H9 (cell line): ENCODE results near the gene NEURL1. TPM values are rescaled to one million over a fixed set of nuclear protein-coding genes. Genes with fewer than 3 reads are reported as not detected.

ENCODE experiments used
- DNase-seq: peaks from one replicate; pipeline ENCODE4 v3.0.0-alpha.2; 2017
- H2AFZ ChIP-seq: one replicate; pipeline ENCODE4 v1.6.1; 2013; ENCODE audit warnings: mild to moderate bottlenecking, low read length, control low read depth, moderate library complexity
- H2AK5ac ChIP-seq: 2 replicates; pipeline ENCODE4 v1.6.1; 2013; ENCODE audit warnings: low read length, control low read depth, mixed read lengths; ENCODE audit not compliant: insufficient read length
- H2BK120ac ChIP-seq: one replicate; pipeline ENCODE4 v1.6.1; 2013; ENCODE audit warnings: low read depth, mild to moderate bottlenecking, low read length, control low read depth, inconsistent platforms; ENCODE audit not compliant: poor library complexity, severe bottlenecking
- H2BK12ac ChIP-seq: 2 replicates; pipeline ENCODE4 v1.6.1; 2013; ENCODE audit warnings: low read length, control low read depth, mixed read lengths, low read depth; ENCODE audit not compliant: insufficient read length
- H2BK15ac ChIP-seq: 2 replicates; pipeline ENCODE4 v1.6.1; 2013; ENCODE audit warnings: low read depth, low read length, control low read depth
- H2BK20ac ChIP-seq: one replicate; pipeline ENCODE4 v1.6.1; 2013; ENCODE audit warnings: low read depth, mild to moderate bottlenecking, low read length, control low read depth, inconsistent platforms; ENCODE audit not compliant: poor library complexity, severe bottlenecking
- H2BK5ac ChIP-seq: 2 replicates; pipeline ENCODE4 v1.6.1; 2013; ENCODE audit warnings: low read length, control low read depth, mixed read lengths; ENCODE audit not compliant: insufficient read length
- H3K14ac ChIP-seq: 2 replicates; pipeline ENCODE4 v1.6.1; 2013; ENCODE audit warnings: low read length, control low read depth; ENCODE audit not compliant: insufficient read depth
- H3K18ac ChIP-seq: 2 replicates; pipeline ENCODE4 v1.6.1; 2013; ENCODE audit warnings: low read depth, mild to moderate bottlenecking, mixed read lengths, low read length, control low read depth; ENCODE audit not compliant: insufficient read length
- H3K23ac ChIP-seq: 2 replicates; pipeline ENCODE4 v1.6.1; 2013; ENCODE audit warnings: low read length, control low read depth, mixed read lengths, low read depth; ENCODE audit not compliant: insufficient read length
- H3K23me2 ChIP-seq: 2 replicates; pipeline ENCODE4 v1.6.1; 2013; ENCODE audit warnings: low read depth, mild to moderate bottlenecking, mixed read lengths, low read length, control low read depth; ENCODE audit not compliant: insufficient read length, poor library complexity, severe bottlenecking
- H3K27ac ChIP-seq: 2 replicates; pipeline ENCODE4 v1.5.1; 2013; ENCODE audit warnings: low read length, control low read depth, mixed read lengths, low read depth; ENCODE audit not compliant: insufficient read length
- H3K27me3 ChIP-seq: 2 replicates; pipeline ENCODE4 v1.6.1; 2013; ENCODE audit warnings: low read length, control low read depth, inconsistent platforms; ENCODE audit not compliant: insufficient read depth
- H3K4ac ChIP-seq: 2 replicates; pipeline ENCODE4 v1.6.1; 2013; ENCODE audit warnings: low read depth, mild to moderate bottlenecking, control low read depth, inconsistent platforms, low read length, moderate library complexity
- H3K4me1 ChIP-seq: 2 replicates; pipeline ENCODE4 v1.6.1; 2013; ENCODE audit warnings: low read length, control low read depth, inconsistent platforms; ENCODE audit not compliant: insufficient read depth
- H3K4me2 ChIP-seq: 2 replicates; pipeline ENCODE4 v1.6.1; 2013; ENCODE audit warnings: low read length, control low read depth, mixed read lengths; ENCODE audit not compliant: insufficient read length, insufficient read depth
- H3K56ac ChIP-seq: 2 replicates; pipeline ENCODE4 v1.6.1; 2013; ENCODE audit warnings: low read depth, mild to moderate bottlenecking, mixed read lengths, low read length, control low read depth; ENCODE audit not compliant: insufficient read length
- H3K79me1 ChIP-seq: 2 replicates; pipeline ENCODE4 v1.6.1; 2013; ENCODE audit warnings: low read depth, mild to moderate bottlenecking, moderate library complexity, low read length, control low read depth, inconsistent platforms; ENCODE audit not compliant: insufficient read depth, poor library complexity, severe bottlenecking
- H3K79me2 ChIP-seq: 2 replicates; pipeline ENCODE4 v1.6.1; 2013; ENCODE audit warnings: low read length, control low read depth, inconsistent platforms; ENCODE audit not compliant: insufficient read depth
- H3K9ac ChIP-seq: 2 replicates; pipeline ENCODE4 v1.6.1; 2013; ENCODE audit warnings: low read length, control low read depth, mixed read lengths; ENCODE audit not compliant: insufficient read length; ENCODE audit errors: extremely low read depth
- H3K9me3 ChIP-seq: one replicate; pipeline ENCODE4 v1.6.1; 2013; ENCODE audit warnings: low read depth, low read length, inconsistent platforms; ENCODE audit not compliant: control insufficient read depth
- H3T11ph ChIP-seq: one replicate; pipeline ENCODE4 v1.6.1; 2013; ENCODE audit warnings: mild to moderate bottlenecking, low read length, control low read depth, inconsistent platforms
- H4K20me1 ChIP-seq: one replicate; pipeline ENCODE4 v1.6.1; 2013; ENCODE audit not compliant: control insufficient read depth, insufficient read length, insufficient read depth
- H4K5ac ChIP-seq: 2 replicates; pipeline ENCODE4 v1.6.1; 2013; ENCODE audit warnings: low read depth, mild to moderate bottlenecking, mixed read lengths, low read length, control low read depth; ENCODE audit not compliant: insufficient read length
- H4K8ac ChIP-seq: replicated peaks from 2 replicates; pipeline ENCODE4 v1.6.1; 2013; ENCODE audit warnings: low read length, control low read depth, mixed read lengths, low read depth; ENCODE audit not compliant: insufficient read length
- H4K91ac ChIP-seq: 2 replicates; pipeline ENCODE4 v1.6.1; 2013; ENCODE audit warnings: low read depth, mild to moderate bottlenecking, moderate library complexity, mixed read lengths, low read length, control low read depth; ENCODE audit not compliant: insufficient read length
- H3K27ac Mint-ChIP-seq, 3 experiments: 2 replicates in 2 of 3; 3 replicates in 1 of 3; pipeline ENCODE4 v1.8.0; 2020 to 2021; ENCODE audit warnings: mixed read lengths in 3 of 3, mild to moderate bottlenecking in 1 of 3, moderate library complexity in 1 of 3
- H3K27me3 Mint-ChIP-seq: 2 replicates; pipeline ENCODE4 v1.8.0; 2021; ENCODE audit warnings: low read depth, mild to moderate bottlenecking, moderate library complexity, mixed read lengths
- H3K36me3 Mint-ChIP-seq, 3 experiments: 2 replicates in 2 of 3; 3 replicates in 1 of 3; pipeline ENCODE4 v1.8.0; 2020 to 2021; ENCODE audit warnings: low read depth in 3 of 3, mixed read lengths in 3 of 3; ENCODE audit not compliant: insufficient read depth in 1 of 3
- H3K4me1 Mint-ChIP-seq, 2 experiments: 2 replicates each; pipeline ENCODE4 v1.8.0; 2020; ENCODE audit warnings: mixed read lengths in 2 of 2
- H3K4me3 Mint-ChIP-seq, 2 experiments: 2 replicates in 1 of 2; 3 replicates in 1 of 2; pipeline ENCODE4 v1.8.0; 2020 to 2021; ENCODE audit warnings: mild to moderate bottlenecking in 2 of 2, mixed read lengths in 2 of 2, moderate library complexity in 1 of 2
- H3K9me3 Mint-ChIP-seq, 2 experiments: 2 replicates in 1 of 2; 3 replicates in 1 of 2; pipeline ENCODE4 v1.8.0; 2020; ENCODE audit warnings: mild to moderate bottlenecking in 2 of 2, mixed read lengths in 2 of 2, moderate library complexity in 1 of 2
- CTCF ChIP-seq: fragments of 200-600 bp; sonication (generic); conservative IDR thresholded peaks from 3 replicates; pipeline ENCODE4 v1.8.0; 2021; ENCODE audit warnings: antibody characterized with exemption, mild to moderate bottlenecking
- WGBS: extraction: QIAGEN DNeasy Blood & Tissue Kit; methylation state at CpG from one replicate; pipeline ENCODE4 v1.1.7; 2013; ENCODE audit warnings: missing lambda C conversion rate, low lambda C conversion rate, mixed read lengths; ENCODE audit not compliant: insufficient read length; ENCODE audit errors: extremely low coverage; 5-methylcytosine and 5-hydroxymethylcytosine counted together
- total RNA-seq: library from RNA; stranded (reverse); gene quantifications from 2 replicates; pipeline ENCODE4 v1.2.1, GENCODE V29; 2021

Gene NEURL1
- total RNA-seq, 1 experiment from 2014 or later, result 1.2 TPM

DNA sequence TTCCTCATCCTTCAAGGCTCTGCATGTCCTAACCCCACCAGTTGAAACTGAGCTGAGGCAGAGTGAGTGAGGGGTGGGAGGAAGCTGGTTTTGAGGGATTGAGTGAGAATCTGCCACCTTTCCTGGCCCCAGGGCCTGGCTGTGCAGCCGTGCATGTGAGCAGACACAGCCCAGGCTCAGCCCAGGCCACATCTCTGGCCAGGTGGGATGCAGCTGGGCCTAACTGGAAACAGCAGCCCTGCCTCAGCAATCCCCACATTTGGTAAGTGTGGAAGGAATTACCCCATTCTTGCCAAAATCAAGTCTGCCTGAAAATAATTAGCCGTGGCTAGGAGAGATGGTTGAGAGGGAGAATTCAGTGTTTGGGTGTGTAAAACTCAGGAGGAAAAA lies 116.6 kb downstream of the NEURL1 start:
- peaks cover 9% of the 10 kb centered on the region in 2 experiments for H3K4me1 Mint-ChIP-seq
- Histone ChIP-seq H3K4me2 (no peak overlapping the region), H3K79me2 (no peaks in the 10 kb centered on the region), H3K27me3 (no peaks in the 10 kb centered on the region), H3K23me2 (no peaks in the 10 kb centered on the region), H3K4ac (no peak overlapping the region), H4K5ac (no peak overlapping the region), H3K9me3 (no peaks in the 10 kb centered on the region), H3K14ac (no peak overlapping the region), H3T11ph (no peak overlapping the region), H4K20me1 (no peaks in the 10 kb centered on the region), H2BK15ac (no peak overlapping the region), H3K27ac (no peak overlapping the region), H2AK5ac (no peak overlapping the region), H3K79me1 (no peaks in the 10 kb centered on the region), H4K8ac (no peak overlapping the region), H3K9ac (no peak overlapping the region), H2BK5ac (no peak overlapping the region), H2BK20ac (no peak overlapping the region), H3K23ac (no peak overlapping the region), H2BK12ac (no peak overlapping the region), H2BK120ac (no peak overlapping the region), H3K18ac (no peak overlapping the region), H4K91ac (no peak overlapping the region), H2AFZ (no peak overlapping the region), H3K56ac (no peak overlapping the region), H3K4me1 (no peaks in the 10 kb centered on the region; the same call in 1 of the 2 replicates)
- H3K9me3 Mint-ChIP-seq, result peaks cover 5 to 18% of the 10 kb centered on the region in 2 experiments
- H3K27me3 Mint-ChIP-seq, result no peaks in the 10 kb centered on the region
- no peak for DNase-seq
- no peak overlapping the region for H3K27ac Mint-ChIP-seq
- no peak overlapping the region for H3K4me3 Mint-ChIP-seq
- no peak for TF ChIP-seq CTCF
- WGBS, result no CpG with 5 or more reads among the region's 2 CpGs
- peaks cover 11 to 29% (median 13%) of the 10 kb centered on the region in 3 experiments for H3K36me3 Mint-ChIP-seq
